Measurements from ENCODE around the gene MCRIP2. TPM values are rescaled to one million over a fixed set of nuclear protein-coding genes. Genes with fewer than 3 reads are reported as not detected.

Gene MCRIP2
- total and polyA plus RNA-seq, 9 of the 15 experiments (the other 6 are each of a cell fraction or from before 2014, with no cell fraction given), result 0.80 to 120 (median 35.2) TPM

GRCh38 chr16:591892-592517 lies 49.6 kb upstream of the MCRIP2 start:
- Histone ChIP-seq H3K27me3 (ENCODE audit: control insufficient read depth in 2 of 2, insufficient read depth in 2 of 2, low read length in 2 of 2) (no peaks in the 10 kb centered on the region), H3K27ac (ENCODE audit: extremely low read depth, low read depth, low read length) (no peak overlapping the region), H3K79me2 (ENCODE audit: control insufficient read depth, insufficient read depth, low read length) (peaks cover 83% of the 10 kb centered on the region), H3K36me3 (ENCODE audit: control insufficient read depth, insufficient read depth, low read length) (peaks cover 37% of the 10 kb centered on the region; the same call in 2 of the 3 replicates), H3K4me1 (replicated peaks in 1 of 2; ENCODE audit: control insufficient read depth in 2 of 2, insufficient read depth in 2 of 2, low read length in 2 of 2) (peaks cover 18 to 66% of the 10 kb centered on the region in 2 experiments; a peak in 4 of 5 replicates), H4K20me1 (replicated peaks; ENCODE audit: control insufficient read depth, insufficient read depth, low read length) (peaks cover 16% of the 10 kb centered on the region), H3K9me1 (ENCODE audit: control insufficient read depth, insufficient read depth, low read length) (peaks cover 7% of the 10 kb centered on the region), H3K9ac (ENCODE audit: insufficient read depth in 1 of 2, low read depth in 2 of 2, low read length in 2 of 2) (peak overlapping the region in 1 of 2 experiments; percentile 82; a peak in 2 of 4 replicates), H2AFZ (ENCODE audit: low read depth, low read length) (no peak overlapping the region), H3K4me2 (ENCODE audit: insufficient read depth, low read length) (no peak overlapping the region), H3K9me3 (replicated peaks; ENCODE audit: control insufficient read depth, insufficient read depth, low read depth, low read length) (no peaks in the 10 kb centered on the region), H3K4me3 (no peak overlapping the region)
- intact Hi-C loops (cut with micrococcal nuclease), result no loop called here
- ATAC-seq (no peak), FAIRE-seq (no peak), DNase-seq (ENCODE audit: extremely low read depth in 1 of 4, low spot score in 3 of 4) (no peak)
- 86% methylated on average over 15 of the region's 15 CpGs for WGBS (ENCODE audit: insufficient coverage, low coverage, missing lambda C conversion rate)
- POLR2A ChIA-PET, result interaction anchor here (0.6 to 1.6 kb wide), 4 partner anchors 9 to 30 kb away, joined by 3 to 7 read pairs (median 4); no protein-coding TSS in a partner anchor
- BruUV-seq (replicated peaks), result no TSS peak
- no peak for TF ChIP-seq ZSCAN32 (CRISPR knock-in tag; IDR thresholded peaks at IDR 0.05)
- CTCF ChIA-PET (ENCODE audit: low intra/inter-chr PET ratio), result interaction anchor here (0.7 kb wide), 1 partner anchor 9 kb away, joined by 5 read pairs; no protein-coding TSS in a partner anchor
- in situ Hi-C loops (cut with MboI), result no loop called here

GRCh38 chr16:592518-593306 lies 48.9 kb upstream of the MCRIP2 start:
- no peaks in the 10 kb centered on the region for H3K27me3 ChIP-seq (ENCODE audit: control insufficient read depth in 2 of 2, insufficient read depth in 2 of 2, low read length in 2 of 2)
- intact Hi-C loops (cut with micrococcal nuclease) (no loop called here), in situ Hi-C loops (cut with MboI) (no loop called here)
- no peak for DNase-seq (ENCODE audit: extremely low read depth in 1 of 4, low spot score in 3 of 4)
- H3K36me3 ChIP-seq (ENCODE audit: control insufficient read depth, insufficient read depth, low read length), result peaks cover 33% of the 10 kb centered on the region; the same call in 2 of the 3 replicates
- 81% methylated on average over 24 of the region's 24 CpGs for WGBS (ENCODE audit: insufficient coverage, low coverage, missing lambda C conversion rate)
- no peak overlapping the region for H2AFZ ChIP-seq (ENCODE audit: low read depth, low read length)
- H3K4me1 ChIP-seq (replicated peaks in 1 of 2; ENCODE audit: control insufficient read depth in 2 of 2, insufficient read depth in 2 of 2, low read length in 2 of 2), result peaks cover 14 to 59% of the 10 kb centered on the region in 2 experiments; a peak in 4 of 5 replicates
- H3K4me2 ChIP-seq (ENCODE audit: insufficient read depth, low read length), result no peak overlapping the region
- no peak for FAIRE-seq
- no peaks in the 10 kb centered on the region for H3K9me3 ChIP-seq (replicated peaks; ENCODE audit: control insufficient read depth, insufficient read depth, low read depth, low read length)
- peaks cover 7% of the 10 kb centered on the region for H3K9me1 ChIP-seq (ENCODE audit: control insufficient read depth, insufficient read depth, low read length)
- ATAC-seq, result no peak
- no peak overlapping the region for H3K4me3 ChIP-seq
- no peak overlapping the region for H3K27ac ChIP-seq (ENCODE audit: extremely low read depth, low read depth, low read length)
- no TSS peak for BruUV-seq (replicated peaks)
- peaks cover 79% of the 10 kb centered on the region for H3K79me2 ChIP-seq (ENCODE audit: control insufficient read depth, insufficient read depth, low read length)
- H4K20me1 ChIP-seq (replicated peaks; ENCODE audit: control insufficient read depth, insufficient read depth, low read length), result peaks cover 16% of the 10 kb centered on the region
- ChIA-PET CTCF (ENCODE audit: low intra/inter-chr PET ratio) (no interaction called here), POLR2A (interaction anchor here (0.6 to 1.6 kb wide), 8 partner anchors 8 to 43 kb away, joined by 3 to 7 read pairs (median 4); partner anchors contain the start of gene METTL26)
- H3K9ac ChIP-seq (ENCODE audit: insufficient read depth in 1 of 2, low read depth in 2 of 2, low read length in 2 of 2), result peak overlapping the region in 1 of 2 experiments; percentile 82; a peak in 2 of 4 replicates
- TF ChIP-seq CEBPG (CRISPR knock-in tag; IDR thresholded peaks at IDR 0.05) (0 out of 2 replicates have a peak, but pooled peaks have one; percentile 49), CEBPG (tag; conservative IDR thresholded peaks at IDR 0.05 in 1 of 2, IDR thresholded peaks at IDR 0.05 in 1 of 2) (no peak), ZNF146 (CRISPR knock-in tag; IDR thresholded peaks at IDR 0.05; ENCODE audit: unreplicated experiment) (no peak), E2F6 (IDR thresholded peaks at IDR 0.05; ENCODE audit: borderline replicate concordance in 1 of 2, extremely low read depth in 1 of 2, insufficient read depth in 1 of 2, insufficient read length in 1 of 2, low read depth in 1 of 2, low read length in 1 of 2, poor library complexity in 1 of 2, severe bottlenecking in 1 of 2) (peak in 1 of 2 experiments; percentile 9), NCOA2 (IDR thresholded peaks at IDR 0.05; ENCODE audit: partially characterized antibody in 2 of 2) (no peak), ATF7 (IDR thresholded peaks at IDR 0.05) (no peak), RBM17 (IDR thresholded peaks at IDR 0.05; ENCODE audit: borderline replicate concordance, low read depth, low read length) (no peak), CEBPB (tag; IDR thresholded peaks at IDR 0.05) (peak; percentile 61), ZBTB17 (CRISPR knock-in tag; IDR thresholded peaks at IDR 0.05) (no peak), SMARCE1 (IDR thresholded peaks at IDR 0.05) (no peak), RBM22 (IDR thresholded peaks at IDR 0.05; ENCODE audit: low read depth, low read length, poor library complexity, severe bottlenecking) (no peak), ZNF444 (CRISPR knock-in tag; IDR thresholded peaks at IDR 0.05) (no peak)
